Lung (tissue), 12 donors: Measurements from ENCODE around the gene CNTFR. TPM values are rescaled to one million over a fixed set of nuclear protein-coding genes. Genes with fewer than 3 reads are reported as not detected.

Source experiments
- ATAC-seq: fragments of 200-7000 bp; cut with Tn5 transposase; one replicate; pipeline ENCODE4 v1.9.1; 2020; ENCODE audit warnings: moderate number of reproducible peaks; ENCODE audit not compliant: insufficient read depth, low FRiP score
- DNase-seq, 3 donors: peaks; one replicate each; pipeline ENCODE4 v3.0.0-alpha.2; 2013 to 2017
- H3K27ac ChIP-seq, 2 donors: one replicate each; pipeline ENCODE4 v1.5.1; 2013; ENCODE audit warnings: mild to moderate bottlenecking in 2 of 2, moderate library complexity in 2 of 2, control low read depth in 1 of 2, inconsistent platforms in 1 of 2, low read depth in 1 of 2, low read length in 1 of 2
- H3K27me3 ChIP-seq, 3 donors: one replicate each; pipeline ENCODE4 v1.5.1; 2013; ENCODE audit warnings: low read length in 2 of 3; ENCODE audit not compliant: control insufficient read depth in 3 of 3, insufficient read depth in 3 of 3
- H3K36me3 ChIP-seq, 4 donors: one replicate each; pipeline ENCODE4 v1.5.1; 2013; ENCODE audit warnings: low read length in 4 of 4, mild to moderate bottlenecking in 1 of 4, moderate library complexity in 1 of 4; ENCODE audit not compliant: control insufficient read depth in 4 of 4, insufficient read depth in 4 of 4
- H3K4me1 ChIP-seq, 5 donors: one replicate each; pipeline ENCODE4 v1.5.1; 2013; ENCODE audit warnings: low read length in 5 of 5, mild to moderate bottlenecking in 2 of 5, moderate library complexity in 1 of 5; ENCODE audit not compliant: control insufficient read depth in 5 of 5, insufficient read depth in 5 of 5
- H3K4me3 ChIP-seq: one replicate; pipeline ENCODE4 v1.5.1; 2013; ENCODE audit warnings: mild to moderate bottlenecking, control low read depth, moderate library complexity
- H3K9ac ChIP-seq, 2 donors: one replicate each; pipeline ENCODE4 v1.5.1; 2013; ENCODE audit warnings: low read length in 2 of 2, control low read depth in 1 of 2; ENCODE audit not compliant: insufficient read depth in 1 of 2
- H3K9me3 ChIP-seq, 4 donors: one replicate each; pipeline ENCODE4 v1.5.1; 2013; ENCODE audit warnings: low read length in 3 of 4, mild to moderate bottlenecking in 1 of 4, moderate library complexity in 1 of 4; ENCODE audit not compliant: control insufficient read depth in 4 of 4, insufficient read depth in 3 of 4
- CTCF ChIP-seq: IDR thresholded peaks from 2 replicates; pipeline ENCODE4 v1.5.1; 2012; ENCODE audit warnings: mild to moderate bottlenecking; ENCODE audit errors: control extremely low read depth, extremely low read depth
- WGBS, 2 donors: extraction: QIAGEN DNeasy Blood & Tissue Kit; methylation state at CpG; one replicate each; pipeline ENCODE4 v1.1.7; 2013; 5-methylcytosine and 5-hydroxymethylcytosine counted together
- polyA plus RNA-seq, 2 donors: library from polyadenylated mRNA; stranded (reverse); fragments of 200-250 nt; gene quantifications; one replicate each; pipeline ENCODE4 v1.2.1, GENCODE V29; 2013
- total RNA-seq, 2 donors: library from RNA; depleted of rRNA in 1 of 2; stranded (reverse); fragments of >200 nt in 1 of 2; gene quantifications; one replicate each; pipeline ENCODE4 v1.2.1, GENCODE V29; 2014 to 2021
- donor health status: control.
- donor health status: control.
- donor health status: Bipolar disorder and iron deficiency.
- donor health status: healthy.
- donor health status: DM: yes; HTN: yes; CAD: no.

Gene CNTFR
- total and polyA plus RNA-seq, 4 donors = 0.42 to 3.3 (median 1.3) TPM

GRCh38 chr9:34574571-34574970 lies 15.0 kb downstream of the CNTFR start:
- DNase-seq (no peak), ATAC-seq (no peak)
- H3K4me3 ChIP-seq = no peak overlapping the region
- 93 to 95% methylated on average over 12 of the region's 12 CpGs for WGBS, 2 donors
- H3K27me3 ChIP-seq = peaks cover under 1 to 34% (median 2%) of the 10 kb centered on the region in 3 donors
- H3K9ac ChIP-seq = no peak overlapping the region
- TF ChIP-seq CTCF = no peak
- no peak overlapping the region for H3K27ac ChIP-seq
- peaks cover 0 to 90% (median 42%) of the 10 kb centered on the region in 5 donors for H3K4me1 ChIP-seq
- peaks cover 0 to 2% (median 0%) of the 10 kb centered on the region in 4 donors for H3K9me3 ChIP-seq
- peaks cover 0 to 7% (median 0%) of the 10 kb centered on the region in 4 donors for H3K36me3 ChIP-seq

- peaks cover 0 to 7% (median 0%) of the 10 kb centered on the region in 4 donors for H3K36me3 ChIP-seq
- DNase-seq = no peak
- H3K27ac ChIP-seq = no peak overlapping the region
- H3K4me3 ChIP-seq = no peak overlapping the region
- peaks cover 0 to 26% (median 2%) of the 10 kb centered on the region in 3 donors for H3K27me3 ChIP-seq
- H3K4me1 ChIP-seq = peaks cover 0 to 87% (median 35%) of the 10 kb centered on the region in 5 donors
- WGBS, 2 donors = 90% methylated on average over 17 of the region's 17 CpGs
- H3K9ac ChIP-seq = no peak overlapping the region
- peaks cover 0 to 2% (median 0%) of the 10 kb centered on the region in 4 donors for H3K9me3 ChIP-seq
- no peak for TF ChIP-seq CTCF
- ATAC-seq = no peak
These were observed 15.8 kb downstream of the CNTFR start for GRCh38 chr9:34573599-34574325.

GRCh38 chr9:34572628-34573027 lies 16.9 kb downstream of the CNTFR start:
- H3K9ac ChIP-seq = no peak overlapping the region
- ATAC-seq = no peak
- H3K4me3 ChIP-seq = no peak overlapping the region
- peaks cover 0 to 2% (median 0%) of the 10 kb centered on the region in 4 donors for H3K9me3 ChIP-seq
- peaks cover 0 to 10% (median 0%) of the 10 kb centered on the region in 4 donors for H3K36me3 ChIP-seq
- WGBS, 2 donors = 84 to 92% methylated on average over 6 of the region's 6 CpGs
- no peak for DNase-seq
- peaks cover 0 to 79% (median 33%) of the 10 kb centered on the region in 5 donors for H3K4me1 ChIP-seq
- no peak for TF ChIP-seq CTCF
- H3K27me3 ChIP-seq = peaks cover 0 to 24% (median 2%) of the 10 kb centered on the region in 3 donors
- H3K27ac ChIP-seq = no peak overlapping the region
